CD14-positive monocyte (primary cell): ENCODE results near the gene GGTLC3. TPM values are rescaled to one million over a fixed set of nuclear protein-coding genes. Genes with fewer than 3 reads are reported as not detected.
"Not testable (repeated sequence)": the region's sequence is repeated elsewhere in the genome, so short reads cannot be mapped to it uniquely, and the experiment has no call there.

Source experiments
- DNase-seq, 3 donors: peaks; one replicate each; pipeline ENCODE4 v3.0.0-alpha.2; 2011 to 2022
- H2AFZ ChIP-seq: 2 replicates; pipeline ENCODE4 v1.6.0; 2012; ENCODE audit warnings: mild to moderate bottlenecking, low read depth, low read length, inconsistent platforms; ENCODE audit not compliant: insufficient read depth, poor library complexity, severe bottlenecking
- H3K27ac ChIP-seq, 2 donors: 1 replicate in 1 of 2; 2 replicates in 1 of 2; pipeline ENCODE4 v1.5.1; 2012 to 2013; ENCODE audit warnings: low read length in 2 of 2, control low read depth in 1 of 2, inconsistent platforms in 1 of 2, low read depth in 1 of 2, mild to moderate bottlenecking in 1 of 2
- H3K27me3 ChIP-seq, 2 donors: one replicate each; pipeline versions ENCODE4 v1.6.0 to v1.6.1; 2011 to 2013; ENCODE audit warnings: low read length in 2 of 2; ENCODE audit not compliant: control insufficient read depth in 2 of 2, insufficient read depth in 2 of 2
- H3K36me3 ChIP-seq, 2 donors: replicated peaks in 1 of 2; 1 replicate in 1 of 2; 2 replicates in 1 of 2; pipeline versions ENCODE4 v1.5.1 to v1.6.1; 2012 to 2013; ENCODE audit warnings: low read length in 2 of 2, control low read depth in 1 of 2, inconsistent platforms in 1 of 2, mild to moderate bottlenecking in 1 of 2; ENCODE audit not compliant: insufficient read depth in 2 of 2, control insufficient read depth in 1 of 2
- H3K4me1 ChIP-seq, 2 donors: 1 replicate in 1 of 2; 2 replicates in 1 of 2; pipeline versions ENCODE4 v1.5.1 to v1.6.1; 2012 to 2013; ENCODE audit warnings: low read length in 2 of 2, control low read depth in 1 of 2, inconsistent platforms in 1 of 2, mild to moderate bottlenecking in 1 of 2, moderate library complexity in 1 of 2; ENCODE audit not compliant: insufficient read depth in 2 of 2, control insufficient read depth in 1 of 2
- H3K4me2 ChIP-seq: replicated peaks from 2 replicates; pipeline ENCODE3; 2012; ENCODE audit warnings: low read length, moderate library complexity, mild to moderate bottlenecking; ENCODE audit not compliant: poor library complexity, severe bottlenecking; ENCODE audit errors: extremely low read depth
- H3K4me3 ChIP-seq, 3 experiments: fragments of 200-600 bp in 1 of 3; sonication (generic) in 1 of 3; replicated peaks in 1 of 3; 1 replicate in 2 of 3; 2 replicates in 1 of 3; pipeline ENCODE4 v1.5.1; 2011 to 2013; ENCODE audit warnings: low read length in 3 of 3, mild to moderate bottlenecking in 3 of 3, control low read depth in 2 of 3, low read depth in 2 of 3, inconsistent platforms in 1 of 3, moderate library complexity in 1 of 3
- H3K79me2 ChIP-seq: 2 replicates; pipeline ENCODE4 v1.6.0; 2012; ENCODE audit warnings: mild to moderate bottlenecking, control low read depth, inconsistent platforms, low read length, moderate library complexity; ENCODE audit not compliant: insufficient read depth
- H3K9ac ChIP-seq: 2 replicates; pipeline ENCODE4 v1.6.0; 2017; ENCODE audit warnings: low read length, mild to moderate bottlenecking; ENCODE audit not compliant: insufficient read depth, poor library complexity, severe bottlenecking
- H3K9me3 ChIP-seq, 2 donors: replicated peaks in 1 of 2; 1 replicate in 1 of 2; 2 replicates in 1 of 2; pipeline versions ENCODE4 v1.5.1 to v1.6.1; 2012 to 2013; ENCODE audit warnings: low read length in 2 of 2, control low read depth in 1 of 2; ENCODE audit not compliant: control insufficient read depth in 1 of 2, insufficient read depth in 1 of 2
- H4K20me1 ChIP-seq: 2 replicates; pipeline ENCODE4 v1.6.0; 2012; ENCODE audit warnings: mild to moderate bottlenecking, low read length, control low read depth, moderate library complexity; ENCODE audit not compliant: insufficient read depth
- H3K27ac Mint-ChIP-seq, 7 donors: one replicate each; pipeline ENCODE4 v1.8.0; 2020; ENCODE audit warnings: mild to moderate bottlenecking in 7 of 7, mixed read lengths in 7 of 7, moderate library complexity in 6 of 7, inconsistent platforms in 2 of 7
- H3K27me3 Mint-ChIP-seq, 3 donors: one replicate each; pipeline ENCODE4 v1.8.0; 2021 to 2022; ENCODE audit warnings: low read depth in 3 of 3, mild to moderate bottlenecking in 3 of 3, mixed read lengths in 3 of 3, moderate library complexity in 3 of 3, inconsistent platforms in 1 of 3
- H3K36me3 Mint-ChIP-seq, 2 donors: one replicate each; pipeline ENCODE4 v1.8.0; 2020; ENCODE audit warnings: mixed read lengths in 2 of 2, inconsistent platforms in 1 of 2, mild to moderate bottlenecking in 1 of 2
- H3K4me1 Mint-ChIP-seq: one replicate; pipeline ENCODE4 v1.8.0; 2020; ENCODE audit warnings: mild to moderate bottlenecking, mixed read lengths
- H3K4me3 Mint-ChIP-seq, 2 donors: one replicate each; pipeline ENCODE4 v1.8.0; 2020; ENCODE audit warnings: mild to moderate bottlenecking in 2 of 2, mixed read lengths in 2 of 2, moderate library complexity in 1 of 2
- H3K9me3 Mint-ChIP-seq, 7 donors: one replicate each; pipeline ENCODE4 v1.8.0; 2020 to 2022; ENCODE audit warnings: mixed read lengths in 7 of 7, mild to moderate bottlenecking in 6 of 7, moderate library complexity in 6 of 7, inconsistent platforms in 2 of 7
- WGBS: methylation state at CpG from one replicate; pipeline ENCODE4 v1.1.5; 2013; ENCODE audit warnings: missing lambda C conversion rate; ENCODE audit not compliant: insufficient coverage; 5-methylcytosine and 5-hydroxymethylcytosine counted together
- intact Hi-C, 2 donors: fragments of 100-400 bp; cut with micrococcal nuclease; formaldehyde crosslinking; loops; one replicate each; pipeline versions ENCODE4 v1.15.0 to v1.15.1; 2023
- polyA plus RNA-seq, 3 donors: library from polyadenylated mRNA; depleted of rRNA in 1 of 3; unstranded in 2 of 3; stranded (reverse) in 1 of 3; fragments of 300-500 nt in 2 of 3; fragments of >200 nt in 1 of 3; fragmentation: Illumina TruSeq in 2 of 3; gene quantifications; 1 replicate in 2 of 3; 2 replicates in 1 of 3; pipeline ENCODE4 v1.2.3, GENCODE V29; 2012 to 2021

Gene GGTLC3
- polyA plus RNA-seq, 3 donors: not detected

DNA sequence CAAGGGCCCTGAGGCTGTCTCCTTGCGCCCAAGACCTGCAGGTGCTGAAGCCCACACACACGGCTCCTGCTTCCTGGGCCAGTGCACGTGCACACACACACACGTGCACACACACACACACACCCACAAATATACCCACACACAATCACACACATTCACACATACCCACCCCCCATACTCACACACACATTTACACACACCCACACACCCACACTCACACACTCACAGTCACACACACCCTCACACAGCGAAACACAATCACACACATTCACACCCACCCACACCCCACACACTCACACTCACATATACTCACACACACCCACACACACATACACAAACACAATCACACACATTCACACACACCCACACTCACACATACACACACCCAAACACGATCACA, 6.6 kb downstream of the GGTLC3 start:
- H3K4me2 ChIP-seq, H3K4me3 ChIP-seq, DNase-seq, H3K36me3 ChIP-seq, H3K4me1 Mint-ChIP-seq, H3K27me3 Mint-ChIP-seq, H4K20me1 ChIP-seq, H3K79me2 ChIP-seq, H3K9me3 Mint-ChIP-seq, H3K27ac ChIP-seq, H3K27ac Mint-ChIP-seq, H3K27me3 ChIP-seq, H2AFZ ChIP-seq, intact Hi-C loops, H3K4me3 Mint-ChIP-seq, H3K4me1 ChIP-seq, H3K9ac ChIP-seq, H3K9me3 ChIP-seq, H3K36me3 Mint-ChIP-seq: not testable (repeated sequence)
- WGBS: 82% methylated on average over 5 of the region's 6 CpGs

DNA sequence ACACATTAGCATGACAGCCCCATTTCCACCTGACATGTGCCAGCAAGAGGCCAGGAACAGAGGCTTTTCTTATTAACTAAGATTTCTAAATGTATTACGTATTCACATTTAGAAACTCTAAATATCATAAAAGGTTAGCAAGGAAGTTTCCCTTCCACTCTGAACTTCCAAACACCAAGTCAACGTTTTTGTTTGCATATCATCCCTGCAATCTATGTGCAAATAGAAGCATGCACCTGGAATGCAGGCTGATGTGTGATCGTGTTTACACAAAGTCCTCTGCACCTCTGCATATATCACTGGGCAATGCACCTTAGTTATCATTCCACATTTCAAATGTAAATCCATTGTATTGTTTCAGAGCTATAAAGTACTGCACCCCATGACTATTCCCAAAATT, 21.7 kb downstream of the GGTLC3 start:
- H3K27me3 Mint-ChIP-seq, H2AFZ ChIP-seq, H4K20me1 ChIP-seq, H3K9me3 ChIP-seq, H3K36me3 Mint-ChIP-seq, H3K27me3 ChIP-seq, H3K9me3 Mint-ChIP-seq, H3K4me1 ChIP-seq, H3K9ac ChIP-seq, intact Hi-C loops, H3K79me2 ChIP-seq, H3K27ac ChIP-seq, H3K27ac Mint-ChIP-seq, H3K4me1 Mint-ChIP-seq, DNase-seq, H3K36me3 ChIP-seq, H3K4me2 ChIP-seq, H3K4me3 ChIP-seq, H3K4me3 Mint-ChIP-seq: not testable (repeated sequence)
- no CpG with 5 or more reads among the region's 3 CpGs for WGBS

Other genes starting within 250 kb of the GGTLC3 start
- 1 to 10 TPM; 1.8 to 6.7 (median 2.8) TPM for gene TMEM191B, start 9.6 kb upstream of the GGTLC3 start, polyA plus RNA-seq
- gene RIMBP3, start 93.8 kb upstream of the GGTLC3 start, polyA plus RNA-seq: under 1 TPM; 0.05 to 0.28 (median 0.24) TPM